H9 (cell line): ENCODE results near the gene PPAN. TPM values are rescaled to one million over a fixed set of nuclear protein-coding genes. Genes with fewer than 3 reads are reported as not detected.

Experiments
- DNase-seq: peaks from one replicate; pipeline ENCODE4 v3.0.0-alpha.2; 2017
- H2AFZ ChIP-seq: one replicate; pipeline ENCODE4 v1.6.1; 2013; ENCODE audit warnings: mild to moderate bottlenecking, low read length, control low read depth, moderate library complexity
- H2AK5ac ChIP-seq: 2 replicates; pipeline ENCODE4 v1.6.1; 2013; ENCODE audit warnings: low read length, control low read depth, mixed read lengths; ENCODE audit not compliant: insufficient read length
- H2BK120ac ChIP-seq: one replicate; pipeline ENCODE4 v1.6.1; 2013; ENCODE audit warnings: low read depth, mild to moderate bottlenecking, low read length, control low read depth, inconsistent platforms; ENCODE audit not compliant: poor library complexity, severe bottlenecking
- H2BK12ac ChIP-seq: 2 replicates; pipeline ENCODE4 v1.6.1; 2013; ENCODE audit warnings: low read length, control low read depth, mixed read lengths, low read depth; ENCODE audit not compliant: insufficient read length
- H2BK15ac ChIP-seq: 2 replicates; pipeline ENCODE4 v1.6.1; 2013; ENCODE audit warnings: low read depth, low read length, control low read depth
- H2BK20ac ChIP-seq: one replicate; pipeline ENCODE4 v1.6.1; 2013; ENCODE audit warnings: low read depth, mild to moderate bottlenecking, low read length, control low read depth, inconsistent platforms; ENCODE audit not compliant: poor library complexity, severe bottlenecking
- H2BK5ac ChIP-seq: 2 replicates; pipeline ENCODE4 v1.6.1; 2013; ENCODE audit warnings: low read length, control low read depth, mixed read lengths; ENCODE audit not compliant: insufficient read length
- H3K14ac ChIP-seq: 2 replicates; pipeline ENCODE4 v1.6.1; 2013; ENCODE audit warnings: low read length, control low read depth; ENCODE audit not compliant: insufficient read depth
- H3K18ac ChIP-seq: 2 replicates; pipeline ENCODE4 v1.6.1; 2013; ENCODE audit warnings: low read depth, mild to moderate bottlenecking, mixed read lengths, low read length, control low read depth; ENCODE audit not compliant: insufficient read length
- H3K23ac ChIP-seq: 2 replicates; pipeline ENCODE4 v1.6.1; 2013; ENCODE audit warnings: low read length, control low read depth, mixed read lengths, low read depth; ENCODE audit not compliant: insufficient read length
- H3K23me2 ChIP-seq: 2 replicates; pipeline ENCODE4 v1.6.1; 2013; ENCODE audit warnings: low read depth, mild to moderate bottlenecking, mixed read lengths, low read length, control low read depth; ENCODE audit not compliant: insufficient read length, poor library complexity, severe bottlenecking
- H3K27ac ChIP-seq: 2 replicates; pipeline ENCODE4 v1.5.1; 2013; ENCODE audit warnings: low read length, control low read depth, mixed read lengths, low read depth; ENCODE audit not compliant: insufficient read length
- H3K27me3 ChIP-seq: 2 replicates; pipeline ENCODE4 v1.6.1; 2013; ENCODE audit warnings: low read length, control low read depth, inconsistent platforms; ENCODE audit not compliant: insufficient read depth
- H3K4ac ChIP-seq: 2 replicates; pipeline ENCODE4 v1.6.1; 2013; ENCODE audit warnings: low read depth, mild to moderate bottlenecking, control low read depth, inconsistent platforms, low read length, moderate library complexity
- H3K4me1 ChIP-seq: 2 replicates; pipeline ENCODE4 v1.6.1; 2013; ENCODE audit warnings: low read length, control low read depth, inconsistent platforms; ENCODE audit not compliant: insufficient read depth
- H3K4me2 ChIP-seq: 2 replicates; pipeline ENCODE4 v1.6.1; 2013; ENCODE audit warnings: low read length, control low read depth, mixed read lengths; ENCODE audit not compliant: insufficient read length, insufficient read depth
- H3K56ac ChIP-seq: 2 replicates; pipeline ENCODE4 v1.6.1; 2013; ENCODE audit warnings: low read depth, mild to moderate bottlenecking, mixed read lengths, low read length, control low read depth; ENCODE audit not compliant: insufficient read length
- H3K79me1 ChIP-seq: 2 replicates; pipeline ENCODE4 v1.6.1; 2013; ENCODE audit warnings: low read depth, mild to moderate bottlenecking, moderate library complexity, low read length, control low read depth, inconsistent platforms; ENCODE audit not compliant: insufficient read depth, poor library complexity, severe bottlenecking
- H3K79me2 ChIP-seq: 2 replicates; pipeline ENCODE4 v1.6.1; 2013; ENCODE audit warnings: low read length, control low read depth, inconsistent platforms; ENCODE audit not compliant: insufficient read depth
- H3K9ac ChIP-seq: 2 replicates; pipeline ENCODE4 v1.6.1; 2013; ENCODE audit warnings: low read length, control low read depth, mixed read lengths; ENCODE audit not compliant: insufficient read length; ENCODE audit errors: extremely low read depth
- H3K9me3 ChIP-seq: one replicate; pipeline ENCODE4 v1.6.1; 2013; ENCODE audit warnings: low read depth, low read length, inconsistent platforms; ENCODE audit not compliant: control insufficient read depth
- H3T11ph ChIP-seq: one replicate; pipeline ENCODE4 v1.6.1; 2013; ENCODE audit warnings: mild to moderate bottlenecking, low read length, control low read depth, inconsistent platforms
- H4K20me1 ChIP-seq: one replicate; pipeline ENCODE4 v1.6.1; 2013; ENCODE audit not compliant: control insufficient read depth, insufficient read length, insufficient read depth
- H4K5ac ChIP-seq: 2 replicates; pipeline ENCODE4 v1.6.1; 2013; ENCODE audit warnings: low read depth, mild to moderate bottlenecking, mixed read lengths, low read length, control low read depth; ENCODE audit not compliant: insufficient read length
- H4K8ac ChIP-seq: replicated peaks from 2 replicates; pipeline ENCODE4 v1.6.1; 2013; ENCODE audit warnings: low read length, control low read depth, mixed read lengths, low read depth; ENCODE audit not compliant: insufficient read length
- H4K91ac ChIP-seq: 2 replicates; pipeline ENCODE4 v1.6.1; 2013; ENCODE audit warnings: low read depth, mild to moderate bottlenecking, moderate library complexity, mixed read lengths, low read length, control low read depth; ENCODE audit not compliant: insufficient read length
- H3K27ac Mint-ChIP-seq, 3 experiments: 2 replicates in 2 of 3; 3 replicates in 1 of 3; pipeline ENCODE4 v1.8.0; 2020 to 2021; ENCODE audit warnings: mixed read lengths in 3 of 3, mild to moderate bottlenecking in 1 of 3, moderate library complexity in 1 of 3
- H3K27me3 Mint-ChIP-seq: 2 replicates; pipeline ENCODE4 v1.8.0; 2021; ENCODE audit warnings: low read depth, mild to moderate bottlenecking, moderate library complexity, mixed read lengths
- H3K36me3 Mint-ChIP-seq, 3 experiments: 2 replicates in 2 of 3; 3 replicates in 1 of 3; pipeline ENCODE4 v1.8.0; 2020 to 2021; ENCODE audit warnings: low read depth in 3 of 3, mixed read lengths in 3 of 3; ENCODE audit not compliant: insufficient read depth in 1 of 3
- H3K4me1 Mint-ChIP-seq, 2 experiments: 2 replicates each; pipeline ENCODE4 v1.8.0; 2020; ENCODE audit warnings: mixed read lengths in 2 of 2
- H3K4me3 Mint-ChIP-seq, 2 experiments: 2 replicates in 1 of 2; 3 replicates in 1 of 2; pipeline ENCODE4 v1.8.0; 2020 to 2021; ENCODE audit warnings: mild to moderate bottlenecking in 2 of 2, mixed read lengths in 2 of 2, moderate library complexity in 1 of 2
- H3K9me3 Mint-ChIP-seq, 2 experiments: 2 replicates in 1 of 2; 3 replicates in 1 of 2; pipeline ENCODE4 v1.8.0; 2020; ENCODE audit warnings: mild to moderate bottlenecking in 2 of 2, mixed read lengths in 2 of 2, moderate library complexity in 1 of 2
- CTCF ChIP-seq: fragments of 200-600 bp; sonication (generic); conservative IDR thresholded peaks from 3 replicates; pipeline ENCODE4 v1.8.0; 2021; ENCODE audit warnings: antibody characterized with exemption, mild to moderate bottlenecking
- WGBS: extraction: QIAGEN DNeasy Blood & Tissue Kit; methylation state at CpG from one replicate; pipeline ENCODE4 v1.1.7; 2013; ENCODE audit warnings: missing lambda C conversion rate, low lambda C conversion rate, mixed read lengths; ENCODE audit not compliant: insufficient read length; ENCODE audit errors: extremely low coverage; 5-methylcytosine and 5-hydroxymethylcytosine counted together
- total RNA-seq: library from RNA; stranded (reverse); gene quantifications from 2 replicates; pipeline ENCODE4 v1.2.1, GENCODE V29; 2021

PPAN gene
- total RNA-seq, 1 experiment from 2014 or later, result 157 TPM

GRCh38 chr19:10092648-10093294, 13.4 kb upstream of the PPAN start:
- no peak overlapping the region for H3K18ac ChIP-seq

More at GRCh38 chr19:10092648-10093294, 13.4 kb upstream of the PPAN start:
- no peak overlapping the region for H2BK5ac ChIP-seq
- DNase-seq, result no peak
- Mint-ChIP-seq H3K4me1 (no peaks in the 10 kb centered on the region), H3K9me3 (peaks cover 0 to 3% of the 10 kb centered on the region in 2 experiments; a peak in 1 of 5 replicates), H3K4me3 (no peak overlapping the region), H3K27ac (no peak overlapping the region), H3K36me3 (peaks cover 4 to 21% (median 11%) of the 10 kb centered on the region in 3 experiments), H3K27me3 (peaks cover 38% of the 10 kb centered on the region)
- H3K9ac ChIP-seq, result no peak overlapping the region
- no peak overlapping the region for H3K14ac ChIP-seq
- no peaks in the 10 kb centered on the region for H4K20me1 ChIP-seq
- no peak overlapping the region for H2BK15ac ChIP-seq
- no peaks in the 10 kb centered on the region for H3K9me3 ChIP-seq
- H2BK120ac ChIP-seq, result no peak overlapping the region
- no peaks in the 10 kb centered on the region for H3K79me1 ChIP-seq
- peaks cover 3% of the 10 kb centered on the region for H3K23me2 ChIP-seq
- no peak overlapping the region for H2AK5ac ChIP-seq
- no CpG with 5 or more reads among the region's 9 CpGs for WGBS
- no peak overlapping the region for H3K4ac ChIP-seq
- H3K23ac ChIP-seq, result no peak overlapping the region
- H2BK12ac ChIP-seq, result no peak overlapping the region
- no peak overlapping the region for H3K56ac ChIP-seq
- no peak overlapping the region for H3K4me2 ChIP-seq
- no peak overlapping the region for H3T11ph ChIP-seq
- H4K8ac ChIP-seq, result no peak overlapping the region
- peaks cover 3% of the 10 kb centered on the region for H3K27me3 ChIP-seq
- H2BK20ac ChIP-seq, result no peak overlapping the region
- TF ChIP-seq CTCF, result no peak
- no peak overlapping the region for H4K5ac ChIP-seq
- no peak overlapping the region for H2AFZ ChIP-seq
- H3K27ac ChIP-seq, result no peak overlapping the region
- H3K4me1 ChIP-seq, result no peaks in the 10 kb centered on the region
- H4K91ac ChIP-seq, result no peak overlapping the region
- no peaks in the 10 kb centered on the region for H3K79me2 ChIP-seq
